Right ventricle myocardium inferior (tissue), 1 donor: Measurements from ENCODE around the gene CARD8. TPM values are rescaled to one million over a fixed set of nuclear protein-coding genes. Genes with fewer than 3 reads are reported as not detected.

Source experiments
- total RNA-seq: library from RNA; stranded (reverse); fragmentation: NEBNext Ultra II Directional; extraction: Animal tissue kit (Norgen Biotek cat#: 25700); gene quantifications from one replicate; pipeline ENCODE4 v1.2.1, GENCODE V29; 2021
- donor health status: DM: no; HTN: yes; CAD: no; lungs with severe emphysema.

The CARD8 gene
- total RNA-seq, 1 donor from 2014 or later, result 34.5 TPM

Other genes with a start within 250 kb of the CARD8 start
- not detected for gene CABP5, start 211.8 kb downstream of the CARD8 start, total RNA-seq
- gene PLA2G4C, start 145.1 kb downstream of the CARD8 start, total RNA-seq, result 40.8 TPM
- 3.3 TPM for gene LIG1, start 85.6 kb downstream of the CARD8 start, total RNA-seq
- gene ZSWIM9, start 85.2 kb downstream of the CARD8 start, total RNA-seq, result 6.6 TPM
- gene ZNF114, start 14.2 kb upstream of the CARD8 start, total RNA-seq, result 0.78 TPM
- gene EMP3, start 69.6 kb upstream of the CARD8 start, total RNA-seq, result 54.3 TPM
- gene TMEM143, start 108.0 kb upstream of the CARD8 start, total RNA-seq, result 106 TPM
- gene SYNGR4, start 108.5 kb upstream of the CARD8 start, total RNA-seq, result not detected
- gene KDELR1, start 135.6 kb upstream of the CARD8 start, total RNA-seq, result 73.5 TPM
- 0.38 TPM for gene GRIN2D, start 137.8 kb upstream of the CARD8 start, total RNA-seq
- gene GRWD1, start 190.1 kb upstream of the CARD8 start, total RNA-seq, result 17.7 TPM
- gene KCNJ14, start 199.7 kb upstream of the CARD8 start, total RNA-seq, result 0.19 TPM
- gene CYTH2, start 213.5 kb upstream of the CARD8 start, total RNA-seq, result 30.7 TPM